HG03025 (cell line): Measurements from ENCODE around the gene SCAMP2.
A peak's percentile ranks its signal among the peaks of the same experiment; 100 is the strongest.

Experiments used
- ATAC-seq: cut with Tn5 transposase; IDR thresholded peaks from one replicate; pipeline ENCODE4 v1.9.1; 2021; ENCODE audit warnings: mild to moderate bottlenecking, moderate library complexity; ENCODE audit not compliant: unreplicated experiment, low FRiP score

Gene SCAMP2

GRCh38 chr15:74865316-74865715 is 7.8 kb downstream of the SCAMP2 start:
- ATAC-seq, result no peak

GRCh38 chr15:74864296-74864695 is 8.9 kb downstream of the SCAMP2 start:
- no peak for ATAC-seq

DNA sequence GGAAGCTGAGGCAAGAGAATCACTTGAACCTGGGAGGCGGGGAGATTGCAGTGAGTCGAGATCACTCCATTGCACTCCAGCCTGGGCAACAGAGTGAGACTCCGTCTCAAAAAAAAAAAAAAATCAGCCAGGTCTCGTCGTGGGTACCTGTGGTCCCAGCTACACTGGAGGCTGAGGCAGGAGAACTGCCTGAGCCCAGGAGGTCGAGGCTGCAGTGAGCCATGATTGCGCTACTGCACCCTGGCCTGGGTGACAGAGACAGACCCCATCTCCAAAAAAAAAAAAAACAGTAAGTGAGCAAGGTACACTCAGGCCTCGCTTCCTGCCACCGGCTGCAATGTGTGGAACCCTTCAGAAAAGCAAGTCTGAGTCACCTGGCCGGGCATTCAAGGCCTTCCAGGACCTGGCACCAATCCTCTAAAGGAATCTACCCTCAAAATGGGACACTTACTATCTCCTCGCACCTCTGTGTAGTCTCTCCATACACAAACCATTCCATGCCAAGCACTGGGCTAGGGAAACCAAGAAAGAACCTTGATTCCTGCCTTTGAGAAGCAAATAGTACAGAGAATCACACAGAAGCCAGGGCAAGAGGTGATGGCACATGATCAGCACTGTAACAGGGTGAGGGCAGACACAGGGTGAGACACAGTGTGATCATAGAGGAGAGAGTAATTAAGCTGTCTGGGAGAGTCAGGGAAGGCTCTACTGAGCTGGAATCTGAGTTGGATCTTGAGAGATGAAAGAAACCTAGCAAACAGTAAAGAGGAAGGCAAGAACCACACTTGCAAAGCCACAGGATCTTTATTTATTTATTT is 9.7 kb downstream of the SCAMP2 start:
- ATAC-seq, result no peak

DNA sequence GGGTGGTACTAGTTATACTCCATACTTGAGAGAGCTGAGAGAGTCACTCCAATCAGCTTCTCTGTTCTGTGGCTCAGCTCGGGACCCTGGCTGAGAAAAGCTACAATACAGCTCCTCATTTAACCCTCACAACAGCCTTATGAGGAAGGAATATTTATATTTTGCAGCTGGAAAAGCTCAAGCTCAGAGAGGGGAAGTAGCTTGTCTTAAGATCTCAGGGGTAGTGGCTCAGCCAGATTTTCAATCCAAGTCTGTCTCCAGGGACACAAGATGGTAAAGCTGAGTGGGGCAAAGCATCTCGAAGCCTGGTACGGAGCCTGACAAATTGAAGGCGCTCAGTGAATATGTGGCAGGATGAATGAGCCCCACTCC is 14.8 kb downstream of the SCAMP2 start:
- no peak for ATAC-seq

DNA sequence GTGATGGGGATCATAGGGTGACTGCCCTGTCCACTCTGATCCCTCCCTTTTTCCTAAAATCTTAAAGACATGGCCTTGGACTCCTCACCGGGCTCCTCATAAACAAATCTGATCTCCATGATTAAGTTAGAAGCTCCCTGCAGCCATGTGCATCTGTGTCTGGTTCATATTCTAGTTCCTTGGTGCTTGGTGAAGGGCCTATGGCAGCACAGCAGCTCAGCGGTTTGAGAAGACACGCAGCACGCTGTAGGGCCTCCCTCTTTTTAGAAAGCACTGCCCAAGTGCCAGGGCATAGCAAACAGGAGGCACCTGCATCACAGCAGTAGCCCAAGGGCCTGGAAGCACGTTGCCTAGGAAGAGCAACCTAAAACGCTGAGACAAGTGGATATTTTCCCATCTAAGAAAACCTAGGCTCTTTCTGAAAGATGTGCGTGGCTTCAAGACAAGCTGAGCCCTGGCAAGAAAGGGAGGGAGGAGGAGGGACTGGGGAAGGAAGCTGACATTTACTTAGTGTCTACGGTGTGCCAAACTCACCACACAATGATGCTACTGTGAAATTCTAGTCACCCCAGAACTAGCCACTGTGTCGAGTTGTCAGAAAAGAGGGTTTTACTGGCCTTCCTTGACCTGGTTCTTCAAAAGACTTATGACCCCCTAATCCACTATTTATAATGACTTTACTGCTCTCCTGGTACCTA is 15.3 kb downstream of the SCAMP2 start:
- ATAC-seq, result no peak

DNA sequence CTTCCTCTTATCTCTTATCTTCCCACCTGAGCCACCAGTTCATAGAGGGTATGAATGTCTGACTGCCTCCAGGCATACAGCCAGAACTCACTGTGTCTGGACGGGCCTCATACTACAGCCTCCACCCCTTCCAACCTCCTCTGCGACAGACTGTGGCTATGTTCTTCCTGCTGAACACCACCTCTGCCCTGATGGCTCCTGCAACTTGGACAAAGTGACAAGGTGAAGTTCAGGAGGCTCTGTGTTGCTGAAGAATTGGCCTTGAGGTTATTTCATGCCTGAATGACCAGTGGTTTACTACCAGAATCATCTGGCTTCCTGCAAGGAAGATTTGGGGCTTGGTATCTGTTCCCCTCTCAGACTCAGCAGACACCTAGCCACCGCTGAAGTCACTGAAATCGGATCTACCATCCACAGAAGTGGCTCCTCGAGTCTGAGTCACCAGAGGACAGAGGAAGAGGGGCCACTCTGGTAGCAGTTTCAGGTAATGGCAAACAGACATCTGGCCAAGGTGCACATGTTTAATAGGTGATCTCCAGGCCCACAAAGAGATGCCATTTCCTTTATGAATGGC is 16.0 kb downstream of the SCAMP2 start:
- peak; percentile 49 for ATAC-seq

DNA sequence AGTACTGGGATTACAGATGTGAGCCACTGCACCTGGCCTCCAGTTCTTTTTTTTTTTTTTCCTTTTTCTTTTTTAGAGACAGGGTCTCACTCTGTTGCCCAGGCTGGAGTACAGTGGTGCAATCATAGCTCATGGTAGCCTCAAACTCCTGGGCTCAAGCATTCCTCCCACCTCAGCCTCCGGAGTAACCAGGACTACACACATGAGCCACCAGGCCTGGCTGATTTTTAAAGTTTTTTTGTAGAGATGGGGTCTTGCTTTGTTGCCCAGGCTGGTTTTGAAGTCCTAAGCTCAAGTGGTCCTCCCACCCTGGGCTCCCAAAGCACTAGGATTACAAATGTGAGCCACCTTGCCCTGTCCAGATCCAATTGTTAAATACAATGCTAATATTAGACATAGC is 16.6 kb downstream of the SCAMP2 start:
- no peak for ATAC-seq

DNA sequence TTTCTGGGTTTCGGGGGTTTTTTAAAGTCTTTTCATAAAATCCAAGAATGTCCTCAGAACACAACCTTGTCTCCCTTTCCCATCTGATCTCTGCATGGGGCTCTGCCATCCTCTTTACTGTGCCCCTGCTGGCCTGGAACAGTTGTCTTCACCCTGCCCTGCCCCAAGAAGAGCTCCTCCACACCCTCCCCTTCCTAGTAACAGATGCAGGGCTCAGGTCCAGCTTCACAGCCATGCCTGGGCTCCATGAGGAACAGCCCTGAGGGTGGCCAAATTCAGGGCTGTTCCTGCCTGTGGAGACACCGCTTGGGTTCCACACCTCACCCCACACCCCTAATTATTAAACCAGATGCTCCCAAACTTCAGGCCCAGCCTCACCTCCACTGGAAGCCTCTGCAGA is 17.3 kb downstream of the SCAMP2 start:
- no peak for ATAC-seq

- ATAC-seq, result no peak
Observed at GRCh38 chr15:74854453-74855022, 18.6 kb downstream of the SCAMP2 start.

DNA sequence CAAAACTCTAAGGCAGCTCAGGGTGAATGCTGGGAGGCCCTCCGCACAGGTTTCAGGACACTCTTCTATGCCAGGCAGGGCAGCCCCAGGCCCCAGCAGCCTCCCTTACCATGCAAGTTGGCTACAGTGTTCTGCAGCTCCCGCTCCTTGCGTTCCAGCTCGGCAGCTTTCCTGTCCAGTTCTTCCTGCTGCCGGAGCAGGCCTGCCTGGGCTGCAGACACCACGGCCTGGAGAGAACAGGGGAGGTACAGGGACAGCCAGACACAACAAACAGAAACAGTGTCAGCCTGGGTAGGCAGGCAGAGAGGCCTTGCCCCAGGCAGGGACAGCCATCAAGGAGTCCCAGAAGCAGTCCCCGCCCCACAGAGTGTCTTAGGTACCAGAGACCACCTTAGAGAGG is 21.2 kb downstream of the SCAMP2 start:
- ATAC-seq, result no peak

- no peak for ATAC-seq
Observed at GRCh38 chr15:74850393-74850792, 22.8 kb downstream of the SCAMP2 start.

GRCh38 chr15:74847432-74847831 is 25.7 kb downstream of the SCAMP2 start:
- ATAC-seq, result no peak

GRCh38 chr15:74845581-74845980 is 27.6 kb downstream of the SCAMP2 start:
- ATAC-seq, result no peak

DNA sequence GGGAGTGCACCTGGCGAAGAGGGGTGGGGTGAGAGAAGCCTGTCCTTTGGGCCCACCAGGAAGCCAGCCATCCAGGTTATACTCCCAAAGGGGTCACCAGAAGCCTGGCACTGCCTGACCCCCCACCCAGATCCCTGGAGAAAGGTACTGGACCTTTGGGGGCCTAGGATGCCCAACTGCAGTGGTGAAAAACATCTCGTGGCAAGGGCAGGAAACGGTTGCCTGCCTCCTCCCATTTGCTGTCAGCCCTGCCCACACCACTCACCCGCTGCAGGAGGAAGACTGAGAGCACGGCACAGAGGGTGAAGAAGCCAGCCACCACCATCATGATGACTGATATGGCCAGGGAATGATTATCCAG is 28.0 kb downstream of the SCAMP2 start:
- ATAC-seq, result no peak

GRCh38 chr15:74844319-74845207 is 28.6 kb downstream of the SCAMP2 start:
- no peak for ATAC-seq

DNA sequence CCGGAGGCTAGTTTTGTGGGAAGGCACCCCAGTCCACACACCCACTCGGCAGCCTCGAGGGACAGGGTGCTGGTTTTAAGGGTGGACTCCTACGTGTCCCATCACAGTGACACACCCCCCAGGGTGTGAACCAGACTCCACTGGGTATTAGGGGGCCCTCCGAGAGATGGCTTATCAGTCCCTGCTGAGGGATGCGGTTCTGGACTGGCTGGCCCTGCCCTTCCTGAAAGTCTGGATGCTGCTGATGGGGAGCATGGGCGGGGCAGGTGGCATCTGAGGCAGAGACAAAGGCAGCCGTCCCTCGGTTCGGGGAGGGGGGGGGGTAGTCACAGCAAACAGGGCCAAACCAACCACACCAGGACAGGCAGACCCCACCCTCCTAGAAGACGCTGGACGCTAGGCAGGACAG is 29.3 kb downstream of the SCAMP2 start:
- no peak for ATAC-seq

- peak; percentile 3 for ATAC-seq
Observed at GRCh38 chr15:74843445-74843828, 29.7 kb downstream of the SCAMP2 start.

GRCh38 chr15:74842581-74843444 is 30.4 kb downstream of the SCAMP2 start, which contains the start of gene ULK3:
Gene ULK3, minus strand, starts transcription at chr15:74843156. Its CDS starts 51 bp downstream, at chr15:74843105.
- peak; percentile 71 for ATAC-seq

DNA sequence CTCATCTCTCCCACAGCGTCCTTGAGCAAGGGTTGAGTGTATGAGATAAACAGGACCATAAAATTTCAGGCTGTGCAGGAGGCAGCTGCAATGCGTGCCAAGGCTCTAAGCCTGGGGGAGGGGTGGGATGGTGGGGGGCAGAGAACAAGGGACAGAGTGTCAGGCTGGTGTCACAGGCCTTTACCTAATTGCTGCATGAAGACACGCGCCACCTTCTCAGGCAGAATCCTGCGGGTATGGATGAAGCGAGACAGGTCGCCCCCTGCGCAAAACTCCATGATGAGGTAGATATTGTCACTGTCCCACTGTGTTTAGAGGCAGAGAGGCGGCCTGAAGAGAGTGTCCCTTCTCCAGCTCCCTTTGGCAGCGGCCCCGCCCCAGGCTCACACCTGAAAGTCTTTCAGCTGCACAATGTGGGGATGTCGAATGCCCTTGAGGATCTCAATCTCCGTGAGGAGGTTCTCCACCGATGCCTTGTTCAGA is 31.2 kb downstream of the SCAMP2 start:
- no peak for ATAC-seq
